NCI-H1105 treated with DMSO at 0.1 percent for 48 hours (cell line): Measurements from ENCODE around the gene MID1.

Source experiments
- DNase-seq: peaks from one replicate; lab custom pipeline; 2025; lab: John Stamatoyannopoulos, UW

The MID1 gene

DNA sequence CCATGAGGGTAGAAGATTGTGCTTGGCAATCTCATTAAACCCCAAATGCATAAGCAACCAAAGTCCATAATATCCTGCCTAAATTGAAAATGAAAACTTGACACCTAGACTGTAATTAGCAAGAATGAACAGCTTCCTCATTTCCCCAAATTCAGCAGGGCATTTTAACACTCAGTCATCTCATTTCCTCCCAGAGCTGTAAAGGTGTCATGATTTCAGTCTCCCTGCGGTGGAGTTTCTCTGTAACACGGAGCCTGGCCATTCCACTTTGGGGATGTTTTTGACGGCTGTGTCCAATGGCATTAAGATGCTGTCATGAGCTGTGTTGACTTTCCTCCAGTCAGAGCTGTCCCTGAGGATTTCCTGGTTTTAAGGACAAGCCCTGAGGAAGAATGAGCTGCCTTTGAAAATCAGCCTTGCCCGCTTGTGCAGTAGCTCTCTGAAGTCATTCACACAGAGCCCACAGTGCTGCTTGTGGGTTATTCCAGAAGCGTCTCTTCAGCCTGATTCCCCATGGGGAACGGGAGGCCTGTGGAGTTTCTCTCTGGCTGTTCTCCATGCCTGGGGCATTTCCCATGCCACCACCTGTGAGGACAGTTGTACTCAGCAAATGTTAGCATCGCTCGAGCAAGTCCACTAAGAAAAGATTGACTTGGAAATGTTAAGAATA is 187.0 kb downstream of the MID1 start:
- no peak for DNase-seq

- DNase-seq: no peak
Measured at GRCh38 chrX:10429908-10430307, 190.5 kb downstream of the MID1 start.

DNA sequence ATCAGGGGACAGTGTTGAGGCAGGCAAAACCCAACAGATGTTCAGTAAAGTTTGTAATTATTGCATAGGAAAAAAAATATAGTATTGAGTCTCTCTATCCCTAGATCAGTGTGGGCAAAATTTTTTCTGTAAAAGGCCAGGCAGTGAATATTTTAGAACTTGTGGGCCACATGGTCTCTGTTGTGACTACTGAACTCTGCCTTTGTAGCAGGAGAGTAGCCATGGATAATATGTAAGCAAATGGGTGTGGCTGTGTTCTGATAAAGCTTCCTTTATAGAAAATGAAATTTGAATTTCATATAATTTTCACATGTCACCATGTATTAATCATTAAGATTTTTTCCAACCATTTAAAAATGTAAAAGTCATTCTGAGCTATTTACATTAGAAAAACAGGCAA is 193.1 kb downstream of the MID1 start:
- no peak for DNase-seq

DNA sequence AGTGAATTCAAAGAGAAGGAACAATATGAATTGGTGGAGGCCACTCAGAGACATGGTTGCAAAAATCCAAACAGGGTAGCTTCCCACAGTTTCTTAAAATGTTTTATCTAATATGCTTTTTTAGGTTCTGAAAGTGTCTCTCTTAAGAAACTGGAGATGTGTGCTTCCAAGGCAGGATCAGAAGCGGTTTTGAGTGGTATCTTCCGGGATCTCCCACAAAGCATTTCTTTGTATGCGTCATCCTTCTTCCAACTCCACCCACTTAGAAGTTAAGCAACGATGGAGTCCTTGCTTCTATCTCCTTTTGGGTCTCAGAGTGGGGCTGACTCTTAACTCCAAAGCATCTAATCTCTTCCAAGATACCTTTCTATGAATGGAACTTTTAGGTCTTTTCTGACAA is 196.7 kb downstream of the MID1 start:
- no peak for DNase-seq

GRCh38 chrX:10420134-10420533 is 200.3 kb downstream of the MID1 start:
- DNase-seq: no peak

DNA sequence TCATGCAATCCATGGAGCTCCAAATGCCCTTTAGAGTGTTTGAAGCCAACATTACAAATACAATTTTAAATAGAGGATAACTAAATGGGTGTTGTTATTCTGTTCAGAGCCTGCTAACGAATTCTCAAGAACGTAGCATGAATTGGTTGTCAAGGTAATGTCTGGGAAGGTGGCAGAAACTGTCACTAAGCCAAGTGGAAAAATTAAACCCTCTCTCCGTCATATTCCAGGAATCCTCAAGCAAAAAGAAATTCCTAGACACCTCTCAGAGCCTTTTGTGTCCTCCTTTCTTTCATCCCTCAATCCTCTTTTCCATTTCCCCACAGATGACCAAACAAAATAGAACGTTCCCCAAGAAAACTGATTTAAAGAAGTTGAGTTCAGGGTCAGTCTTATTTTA is 204.0 kb downstream of the MID1 start:
- no peak for DNase-seq

DNA sequence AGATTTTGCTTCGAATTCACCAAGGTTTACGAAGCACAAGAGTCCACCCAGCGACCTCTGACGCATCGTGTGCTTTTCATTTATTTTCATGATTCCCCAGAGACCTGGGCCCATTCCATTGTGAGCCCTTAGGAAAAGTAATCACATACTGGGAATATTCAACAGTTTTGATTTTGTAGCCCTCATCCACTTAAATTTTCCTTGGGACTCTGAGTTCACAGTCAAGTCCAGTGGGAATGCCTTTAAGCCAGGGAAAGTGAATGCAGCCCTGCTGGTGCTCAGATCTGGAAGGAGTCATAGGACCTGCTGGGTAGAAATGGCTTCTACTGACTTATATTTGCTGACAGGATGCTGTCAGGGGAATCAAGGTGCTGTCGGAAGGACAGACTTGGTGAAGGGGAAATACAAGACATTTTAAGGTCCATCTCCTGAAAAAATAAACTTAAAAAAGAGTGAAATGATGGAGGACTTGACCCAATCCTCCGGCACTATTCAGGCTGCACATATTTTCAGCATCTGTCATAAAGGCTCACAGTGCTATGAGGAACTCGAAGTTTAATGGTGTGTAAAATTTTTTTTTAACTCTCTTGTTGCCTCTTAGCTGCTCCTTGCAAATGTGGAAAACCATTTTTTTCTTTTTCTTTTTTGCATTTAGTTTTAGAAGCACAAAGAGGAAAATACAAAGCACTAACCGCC is 204.9 kb downstream of the MID1 start:
- DNase-seq: no peak

DNA sequence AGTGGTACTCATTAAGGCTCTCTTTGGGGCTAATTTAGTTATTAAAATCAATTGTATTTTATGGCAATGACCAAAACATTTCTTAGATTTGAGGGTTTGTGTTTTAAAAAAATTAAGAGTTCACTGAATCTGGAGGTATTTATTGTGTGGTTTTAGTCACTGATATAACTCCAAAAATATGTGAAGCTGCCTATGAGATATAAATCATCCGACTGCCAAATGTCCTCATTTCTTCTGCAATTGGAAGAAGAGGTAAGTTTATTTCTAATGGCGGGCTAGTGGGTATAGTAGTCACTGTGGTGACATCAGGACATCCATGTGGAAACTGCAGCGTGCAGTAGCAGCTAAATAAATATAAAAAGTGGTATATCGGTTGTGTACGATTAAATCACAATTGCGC is 205.5 kb downstream of the MID1 start:
- no peak for DNase-seq

DNA sequence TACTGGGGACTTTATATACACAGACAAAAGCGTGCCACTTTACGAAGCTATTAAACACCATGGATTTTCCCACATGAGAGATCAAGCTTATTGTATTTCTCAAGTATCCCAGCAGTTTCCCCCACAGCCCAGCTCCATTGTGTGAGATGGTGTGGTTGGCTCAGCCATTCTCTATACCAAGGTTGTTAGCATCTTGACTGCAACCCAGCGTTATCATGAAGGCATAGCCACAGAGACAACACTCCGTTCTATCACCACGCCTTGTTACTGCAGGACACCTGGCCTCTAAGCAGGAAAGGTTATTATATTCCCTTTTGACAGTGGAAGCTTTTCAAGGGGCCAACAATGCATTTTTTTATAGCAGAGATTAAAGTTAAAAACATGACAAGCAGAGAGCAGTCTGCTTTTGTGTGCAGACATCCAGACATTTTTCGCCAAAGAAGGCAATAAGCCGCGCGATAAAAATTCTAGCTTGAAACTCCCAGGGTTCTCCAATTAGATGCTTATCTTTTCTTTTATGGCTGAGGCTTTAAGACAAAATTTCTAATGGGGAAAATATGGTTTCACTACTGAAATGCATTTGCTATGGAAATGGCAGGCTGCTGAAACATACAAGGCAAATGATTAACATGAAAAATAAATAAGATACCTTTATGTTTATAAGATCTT is 206.1 kb downstream of the MID1 start:
- no peak for DNase-seq

DNA sequence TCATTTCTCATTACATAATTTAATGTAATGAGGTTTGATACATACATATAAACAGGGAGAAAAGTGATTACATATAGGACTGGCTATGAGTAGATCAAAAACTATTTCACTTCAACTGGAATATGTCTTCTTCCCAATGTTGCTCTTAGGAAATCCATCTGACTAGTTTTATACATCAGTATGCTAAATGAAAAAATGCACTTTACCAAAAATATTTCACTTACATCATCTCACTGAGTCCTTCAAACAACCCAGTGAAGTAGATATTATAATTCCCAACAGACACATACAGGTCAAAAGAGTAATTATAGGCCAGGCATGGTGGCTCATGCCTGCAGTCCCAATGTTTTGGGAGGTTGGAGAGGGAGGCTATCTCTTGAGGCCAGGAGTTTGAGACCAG is 215.9 kb downstream of the MID1 start:
- DNase-seq: no peak

DNA sequence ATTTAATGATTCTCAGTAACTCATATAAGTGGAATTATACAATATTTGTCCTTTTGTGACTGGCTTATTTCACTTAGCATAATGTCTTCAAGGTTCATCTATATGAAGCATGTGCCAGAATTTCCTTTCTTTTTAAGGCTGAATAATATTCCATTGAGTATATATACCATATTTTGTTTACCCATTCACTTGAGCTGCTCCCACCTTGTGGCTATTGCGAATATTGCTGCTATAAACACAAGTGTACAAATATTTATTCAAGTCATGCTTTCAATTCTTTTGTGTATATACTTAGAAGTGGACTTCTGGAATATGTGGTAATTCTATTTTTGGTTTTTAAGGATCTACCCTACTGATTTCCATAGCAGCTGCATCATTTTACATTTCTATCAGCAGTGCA is 219.1 kb downstream of the MID1 start:
- no peak for DNase-seq

- no peak for DNase-seq
Measured at GRCh38 chrX:10399043-10399741, 221.2 kb downstream of the MID1 start.

DNA sequence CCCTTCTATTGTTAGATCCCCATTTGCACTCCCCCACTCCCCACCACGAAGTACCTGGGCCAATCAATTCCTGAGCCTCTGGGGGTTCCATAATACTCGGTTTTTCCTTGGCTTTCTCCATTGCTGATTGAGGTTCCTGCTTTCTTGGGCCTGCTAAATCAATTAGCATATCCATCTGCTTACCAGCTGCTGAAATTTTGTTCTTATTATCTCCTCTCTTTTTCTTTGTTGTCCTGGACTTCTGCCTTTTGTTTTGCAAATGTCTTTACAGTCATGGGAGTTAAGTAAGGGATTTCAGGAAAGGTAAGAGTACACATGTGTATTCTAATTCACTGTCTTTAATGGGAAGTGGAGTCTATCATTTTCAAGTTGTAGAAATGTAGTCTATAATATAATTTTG is 222.2 kb downstream of the MID1 start:
- no peak for DNase-seq

GRCh38 chrX:10397349-10397748 is 223.0 kb downstream of the MID1 start:
- no peak for DNase-seq

- no peak for DNase-seq
Measured at GRCh38 chrX:10395643-10396042, 224.7 kb downstream of the MID1 start.
